C4-2B (cell line): ENCODE data around the gene ZSCAN10.

Experiments used
- H3K27ac ChIP-seq: fragments of 450-650 bp; 2 replicates; pipeline ENCODE4 v1.5.1; 2017
- ZFX ChIP-seq: fragments of 450-650 bp; IDR thresholded peaks from 2 replicates; pipeline ENCODE4 v1.6.1; 2017
- TF ChIP-seq, protein P1 (sequence below): fragments of 450-650 bp; conservative IDR thresholded peaks from 2 replicates; pipeline ENCODE4 v1.5.1; 2017; ENCODE audit warnings: mild to moderate bottlenecking

Gene ZSCAN10

DNA sequence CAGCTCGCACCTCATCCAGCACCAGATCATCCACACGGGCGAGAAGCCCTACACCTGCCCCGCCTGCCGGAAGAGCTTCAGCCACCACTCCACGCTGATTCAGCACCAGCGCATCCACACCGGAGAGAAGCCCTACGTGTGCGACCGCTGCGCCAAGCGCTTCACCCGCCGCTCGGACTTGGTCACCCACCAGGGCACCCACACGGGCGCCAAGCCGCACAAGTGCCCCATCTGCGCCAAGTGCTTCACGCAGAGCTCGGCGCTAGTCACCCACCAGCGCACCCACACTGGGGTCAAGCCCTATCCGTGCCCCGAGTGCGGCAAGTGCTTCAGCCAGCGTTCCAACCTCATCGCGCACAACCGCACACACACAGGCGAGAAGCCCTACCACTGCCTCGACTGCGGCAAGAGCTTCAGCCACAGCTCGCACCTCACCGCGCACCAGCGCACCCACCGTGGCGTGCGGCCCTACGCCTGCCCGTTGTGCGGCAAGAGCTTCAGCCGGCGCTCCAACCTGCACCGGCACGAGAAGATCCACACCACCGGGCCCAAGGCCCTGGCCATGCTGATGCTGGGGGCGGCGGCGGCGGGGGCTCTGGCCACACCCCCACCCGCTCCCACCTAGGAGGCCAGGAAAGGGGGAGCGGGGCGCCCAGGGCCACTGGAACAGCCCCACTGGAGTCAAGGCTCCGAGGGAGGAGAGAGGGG is 20.8 kb upstream of the ZSCAN10 start:
- TF ChIP-seq, protein P1, sequence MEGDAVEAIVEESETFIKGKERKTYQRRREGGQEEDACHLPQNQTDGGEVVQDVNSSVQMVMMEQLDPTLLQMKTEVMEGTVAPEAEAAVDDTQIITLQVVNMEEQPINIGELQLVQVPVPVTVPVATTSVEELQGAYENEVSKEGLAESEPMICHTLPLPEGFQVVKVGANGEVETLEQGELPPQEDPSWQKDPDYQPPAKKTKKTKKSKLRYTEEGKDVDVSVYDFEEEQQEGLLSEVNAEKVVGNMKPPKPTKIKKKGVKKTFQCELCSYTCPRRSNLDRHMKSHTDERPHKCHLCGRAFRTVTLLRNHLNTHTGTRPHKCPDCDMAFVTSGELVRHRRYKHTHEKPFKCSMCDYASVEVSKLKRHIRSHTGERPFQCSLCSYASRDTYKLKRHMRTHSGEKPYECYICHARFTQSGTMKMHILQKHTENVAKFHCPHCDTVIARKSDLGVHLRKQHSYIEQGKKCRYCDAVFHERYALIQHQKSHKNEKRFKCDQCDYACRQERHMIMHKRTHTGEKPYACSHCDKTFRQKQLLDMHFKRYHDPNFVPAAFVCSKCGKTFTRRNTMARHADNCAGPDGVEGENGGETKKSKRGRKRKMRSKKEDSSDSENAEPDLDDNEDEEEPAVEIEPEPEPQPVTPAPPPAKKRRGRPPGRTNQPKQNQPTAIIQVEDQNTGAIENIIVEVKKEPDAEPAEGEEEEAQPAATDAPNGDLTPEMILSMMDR, result no peak
- TF ChIP-seq ZFX, result no peak

DNA sequence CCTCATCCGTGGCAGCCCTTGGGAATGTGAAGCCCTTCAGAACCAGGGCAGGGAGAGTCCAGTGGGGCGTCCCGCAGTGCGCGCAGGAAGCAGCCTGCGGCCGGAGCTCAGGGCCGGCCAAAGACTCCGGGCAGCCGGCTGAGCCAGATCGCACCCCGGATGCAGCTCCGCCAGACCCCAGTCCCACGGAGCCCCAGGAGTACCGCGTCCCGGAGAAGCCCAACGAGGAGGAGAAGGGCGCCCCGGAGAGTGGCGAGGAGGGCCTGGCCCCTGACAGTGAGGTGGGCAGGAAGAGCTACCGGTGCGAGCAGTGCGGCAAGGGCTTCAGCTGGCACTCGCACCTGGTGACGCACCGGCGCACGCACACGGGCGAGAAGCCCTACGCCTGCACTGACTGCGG is 20.2 kb upstream of the ZSCAN10 start:
- TF ChIP-seq, protein P1, result no peak

More for the DNA sequence above, 20.8 kb upstream of the ZSCAN10 start:
- no peak overlapping the region for H3K27ac ChIP-seq

DNA sequence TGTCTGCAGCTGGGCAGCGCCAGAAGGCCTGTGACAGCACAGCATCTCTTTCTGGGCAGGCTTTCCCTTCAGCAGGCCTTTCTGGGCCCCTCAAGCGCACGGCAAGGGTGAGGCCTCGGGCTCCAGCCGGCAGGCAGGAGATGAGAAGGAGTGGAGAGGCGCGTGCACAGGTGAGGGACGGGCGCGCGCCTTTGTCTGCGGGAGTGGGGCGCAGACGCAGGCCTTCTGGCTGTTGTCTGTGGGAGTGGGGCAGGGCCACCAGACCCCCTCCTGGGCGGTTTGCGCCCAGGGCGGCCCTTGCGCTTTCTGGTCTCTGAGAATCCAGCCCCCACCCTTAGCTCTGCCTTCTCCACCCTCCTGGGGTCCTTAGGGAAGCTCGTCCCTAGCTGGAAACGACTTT is 19.8 kb upstream of the ZSCAN10 start:
- no peak for TF ChIP-seq ZFX
- TF ChIP-seq, protein P1, result no peak
- H3K27ac ChIP-seq, result no peak overlapping the region

More for the DNA sequence above, 20.2 kb upstream of the ZSCAN10 start:
- H3K27ac ChIP-seq, result no peak overlapping the region

DNA sequence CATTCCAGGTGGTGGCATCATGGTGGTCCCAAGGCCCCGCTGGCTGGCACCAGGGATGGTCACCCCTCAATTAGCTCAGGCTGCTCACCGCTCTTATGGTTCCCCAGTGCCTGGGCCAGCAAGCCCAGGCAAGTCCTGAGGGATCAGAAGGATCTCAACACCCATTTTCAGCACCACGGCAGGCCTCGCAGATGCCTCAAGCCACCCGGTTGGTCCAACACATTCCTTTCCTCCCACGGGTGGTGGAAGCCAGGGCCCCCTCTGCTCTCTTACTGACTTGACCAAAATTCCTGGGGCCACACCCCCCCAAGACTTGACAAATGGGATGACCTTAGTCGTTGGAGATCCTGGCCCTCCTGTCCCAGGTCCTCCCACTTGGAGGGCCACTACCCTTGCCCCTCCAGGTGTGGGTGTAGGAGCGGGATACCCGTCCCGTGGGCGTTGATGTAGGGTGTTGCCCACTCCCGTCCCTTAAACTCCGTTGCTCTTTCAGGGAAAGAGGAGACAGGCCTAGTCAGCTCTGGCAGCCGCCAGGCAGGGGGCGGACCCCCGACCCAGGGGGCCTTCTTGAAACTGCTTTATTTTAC is 19.2 kb upstream of the ZSCAN10 start:
- no peak overlapping the region for H3K27ac ChIP-seq
- TF ChIP-seq, protein P1, result no peak
- TF ChIP-seq ZFX, result no peak

DNA sequence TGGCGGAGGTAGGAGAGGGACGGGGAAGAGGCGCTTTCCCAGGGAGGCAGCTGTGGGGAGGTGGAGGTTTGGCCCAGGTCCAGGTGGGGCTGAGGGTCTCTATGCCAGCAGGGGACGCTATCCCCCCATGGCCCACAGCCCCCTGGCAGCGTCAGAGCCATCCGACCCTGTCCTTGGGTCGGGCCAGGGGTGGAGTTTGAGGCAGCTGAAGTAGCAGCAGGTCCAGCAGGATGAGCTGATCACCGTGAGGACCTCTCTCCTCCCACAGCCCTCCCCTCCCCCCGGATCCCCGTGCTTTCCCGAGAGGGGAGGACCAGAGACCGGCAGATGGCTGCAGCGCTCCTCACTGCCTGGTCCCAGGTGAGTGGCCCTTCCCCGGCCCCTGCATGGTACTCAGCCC is 16.5 kb upstream of the ZSCAN10 start:
- H3K27ac ChIP-seq, result no peak overlapping the region
- TF ChIP-seq, protein P1, result no peak
- TF ChIP-seq ZFX, result no peak

DNA sequence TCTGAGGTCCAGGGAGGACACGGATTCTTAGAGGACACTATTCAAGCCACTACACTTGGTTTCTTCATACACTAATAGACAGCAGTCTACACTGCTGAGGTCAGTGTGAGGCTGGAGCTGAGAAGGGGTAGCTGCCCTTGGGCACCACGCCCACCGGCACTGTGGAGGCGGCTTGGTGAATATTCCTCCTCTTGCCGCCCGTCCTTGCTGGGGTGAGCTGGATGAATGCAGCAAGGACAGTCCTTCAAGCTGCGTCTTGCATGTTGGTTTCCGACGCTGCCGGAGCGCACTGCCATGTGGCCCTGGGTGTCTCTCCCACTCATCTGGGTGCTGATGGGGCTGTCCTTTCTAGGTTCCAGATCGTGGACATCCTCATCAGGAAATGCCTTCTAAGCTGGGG is 15.9 kb upstream of the ZSCAN10 start:
- TF ChIP-seq, protein P1, result no peak
- no peak for TF ChIP-seq ZFX
- H3K27ac ChIP-seq, result no peak overlapping the region

DNA sequence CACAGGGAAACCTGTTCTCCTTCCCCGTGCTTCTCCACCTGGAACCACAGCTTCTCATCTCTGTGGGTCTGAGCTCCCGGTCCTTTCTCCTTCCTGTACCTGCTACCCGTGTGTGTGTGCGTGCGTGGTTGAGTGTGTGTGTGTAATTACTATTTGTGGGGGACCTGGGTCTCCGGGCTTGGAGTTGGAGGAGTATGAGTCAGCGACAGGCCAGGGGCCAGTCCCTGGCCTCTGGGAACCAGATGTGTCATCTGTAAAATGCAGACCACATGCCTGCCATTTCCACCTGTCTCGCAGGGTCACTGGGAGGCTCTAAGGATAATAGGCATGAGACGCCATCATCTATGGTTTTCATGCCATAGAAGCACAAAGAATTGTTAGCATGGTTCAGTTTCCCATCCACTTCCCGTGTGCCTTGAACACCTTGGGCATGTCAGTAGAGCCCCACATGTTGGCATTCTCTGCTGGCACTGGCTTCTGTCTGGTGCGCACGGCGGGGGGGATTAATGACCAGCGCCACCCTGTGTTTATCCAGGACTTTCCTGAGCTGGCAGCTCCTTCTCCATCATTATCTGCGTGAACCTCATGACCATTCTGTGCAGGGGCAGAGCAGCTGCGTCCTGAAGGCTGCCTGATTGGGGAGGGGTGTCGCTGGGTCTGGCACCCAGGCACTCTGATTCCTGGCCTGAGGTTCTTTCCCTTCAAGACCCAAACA is 14.8 kb upstream of the ZSCAN10 start:
- no peak for TF ChIP-seq ZFX
- TF ChIP-seq, protein P1, result no peak
- no peak overlapping the region for H3K27ac ChIP-seq
